H1 (cell line): ENCODE results near the gene TAS2R41.

Experiments used
- ATF3 ChIP-seq: IDR thresholded peaks from 2 replicates; pipeline ENCODE4 v1.6.1; 2011; ENCODE audit warnings: low read depth, mild to moderate bottlenecking, low read length; ENCODE audit not compliant: insufficient read depth
- CHD2 ChIP-seq: IDR thresholded peaks from 2 replicates; pipeline ENCODE4 v1.6.1; 2012; ENCODE audit warnings: low read length, improper control_type of control experiment
- CTCF ChIP-seq, 3 experiments: IDR thresholded peaks; 1 replicate in 2 of 3; 2 replicates in 1 of 3; pipeline versions ENCODE4 v1.5.1 to v1.6.1; 2011; ENCODE audit warnings: low read length in 3 of 3, mild to moderate bottlenecking in 3 of 3, inconsistent platforms in 2 of 3, low read depth in 1 of 3, moderate library complexity in 1 of 3; ENCODE audit not compliant: insufficient read depth in 1 of 3; ENCODE audit errors: control extremely low read depth in 1 of 3
- EZH2 ChIP-seq: fragments of 200-600 bp; sonication (generic); IDR thresholded peaks from 2 replicates; pipeline ENCODE4 v1.7.1; 2012; ENCODE audit warnings: low read depth, mild to moderate bottlenecking, moderate library complexity, low read length, inconsistent platforms; ENCODE audit not compliant: severe bottlenecking
- MAFK ChIP-seq: IDR thresholded peaks from 2 replicates; pipeline ENCODE4 v1.6.1; 2012; ENCODE audit warnings: low read depth, mild to moderate bottlenecking, improper control_type of control experiment, low read length
- SP2 ChIP-seq: IDR thresholded peaks from 2 replicates; pipeline ENCODE4 v1.6.1; 2012; ENCODE audit warnings: mild to moderate bottlenecking, low read length, inconsistent platforms

- no peak for TF ChIP-seq CTCF (IDR thresholded peaks at IDR 0.05; ENCODE audit: control extremely low read depth in 1 of 3, insufficient read depth in 1 of 3, low read depth in 1 of 3, low read length in 3 of 3)
- no peak for TF ChIP-seq EZH2
- TF ChIP-seq ATF3 = no peak
- TF ChIP-seq MAFK = no peak
- no peak for TF ChIP-seq SP2
- TF ChIP-seq CHD2 = no peak
These were observed 14.4 kb downstream of the TAS2R41 start for GRCh38 chr7:143492043-143492471.
